BJ (cell line): ENCODE measurements around the gene TMPRSS2. TPM values are rescaled to one million over a fixed set of nuclear protein-coding genes. Genes with fewer than 3 reads are reported as not detected.

Experiments
- CTCF ChIA-PET: fragments of 350-600 bp; formaldehyde crosslinking; extraction: SDS; loops from one replicate; lab custom pipeline; 2021; ENCODE audit warnings: antibody characterized with exemption, inconsistent platforms; lab: Yijun Ruan, JAX
- POLR2A ChIA-PET: fragments of 300-600 bp; sonication (Branson Sonifier 250); formaldehyde crosslinking; extraction: SDS; loops from one replicate; lab custom pipeline; 2021; ENCODE audit warnings: antibody characterized with exemption; lab: Charles Lee
- DNase-seq: peaks from one replicate; pipeline ENCODE4 v3.0.0-alpha.2; 2011; ENCODE audit warnings: low read depth
- H3K27me3 ChIP-seq: 2 replicates; pipeline ENCODE4 v1.6.0; 2011; ENCODE audit warnings: low read length; ENCODE audit not compliant: control insufficient read depth, insufficient read depth
- H3K36me3 ChIP-seq: 2 replicates; pipeline ENCODE4 v1.5.1; 2011; ENCODE audit warnings: low read length; ENCODE audit not compliant: control insufficient read depth, insufficient read depth
- H3K4me3 ChIP-seq: 2 replicates; pipeline ENCODE4 v1.5.1; 2011; ENCODE audit warnings: low read depth, mild to moderate bottlenecking, control low read depth, low read length
- CTCF ChIP-seq: IDR thresholded peaks from 2 replicates; pipeline ENCODE4 v1.5.1; 2011; ENCODE audit warnings: low read depth, mild to moderate bottlenecking, control low read depth, inconsistent platforms, low read length, moderate library complexity; ENCODE audit not compliant: insufficient read depth
- polyA plus RNA-seq: library from polyadenylated mRNA; depleted of rRNA; stranded (reverse); fragments of >200 nt; gene quantifications from 2 replicates; pipeline ENCODE4 v1.2.3, GENCODE V29; 2011

TMPRSS2 gene
- polyA plus RNA-seq, 1 experiment, result not detected

GRCh38 chr21:41483415-41483814 is 24.5 kb downstream of the TMPRSS2 start:
- no peaks in the 10 kb centered on the region for H3K27me3 ChIP-seq
- H3K4me3 ChIP-seq, result no peak overlapping the region
- no peaks in the 10 kb centered on the region for H3K36me3 ChIP-seq
- no peak for DNase-seq
- no peak for TF ChIP-seq CTCF
- ChIA-PET CTCF (no interaction called here), POLR2A (no interaction called here)

GRCh38 chr21:41482980-41483379 is 25.0 kb downstream of the TMPRSS2 start:
- H3K36me3 ChIP-seq, result no peaks in the 10 kb centered on the region
- CTCF ChIA-PET, result interaction anchor here (0.8 kb wide), 1 partner anchor 11 kb away, joined by 4 read pairs; no protein-coding TSS in a partner anchor
- no peak overlapping the region for H3K4me3 ChIP-seq
- DNase-seq, result no peak
- TF ChIP-seq CTCF, result no peak
- POLR2A ChIA-PET, result no interaction called here
- no peaks in the 10 kb centered on the region for H3K27me3 ChIP-seq

GRCh38 chr21:41482301-41482700 is 25.7 kb downstream of the TMPRSS2 start:
- H3K27me3 ChIP-seq, result no peaks in the 10 kb centered on the region
- TF ChIP-seq CTCF, result no peak
- no peaks in the 10 kb centered on the region for H3K36me3 ChIP-seq
- ChIA-PET POLR2A (no interaction called here), CTCF (interaction anchor here (0.8 to 2.0 kb wide), 5 partner anchors 8 to 199 kb away, joined by 3 to 8 read pairs (median 4); no protein-coding TSS in a partner anchor)
- H3K4me3 ChIP-seq, result no peak overlapping the region
- DNase-seq, result no peak

- Histone ChIP-seq H3K36me3 (no peaks in the 10 kb centered on the region), H3K4me3 (no peak overlapping the region), H3K27me3 (no peaks in the 10 kb centered on the region)
- ChIA-PET CTCF (interaction anchor here (2.0 kb wide), 2 partner anchors 9 to 198 kb away, joined by 4 to 8 read pairs; no protein-coding TSS in a partner anchor), POLR2A (no interaction called here)
- TF ChIP-seq CTCF, result no peak
- DNase-seq, result no peak
These were observed 26.8 kb downstream of the TMPRSS2 start for GRCh38 chr21:41481191-41481590.

DNA sequence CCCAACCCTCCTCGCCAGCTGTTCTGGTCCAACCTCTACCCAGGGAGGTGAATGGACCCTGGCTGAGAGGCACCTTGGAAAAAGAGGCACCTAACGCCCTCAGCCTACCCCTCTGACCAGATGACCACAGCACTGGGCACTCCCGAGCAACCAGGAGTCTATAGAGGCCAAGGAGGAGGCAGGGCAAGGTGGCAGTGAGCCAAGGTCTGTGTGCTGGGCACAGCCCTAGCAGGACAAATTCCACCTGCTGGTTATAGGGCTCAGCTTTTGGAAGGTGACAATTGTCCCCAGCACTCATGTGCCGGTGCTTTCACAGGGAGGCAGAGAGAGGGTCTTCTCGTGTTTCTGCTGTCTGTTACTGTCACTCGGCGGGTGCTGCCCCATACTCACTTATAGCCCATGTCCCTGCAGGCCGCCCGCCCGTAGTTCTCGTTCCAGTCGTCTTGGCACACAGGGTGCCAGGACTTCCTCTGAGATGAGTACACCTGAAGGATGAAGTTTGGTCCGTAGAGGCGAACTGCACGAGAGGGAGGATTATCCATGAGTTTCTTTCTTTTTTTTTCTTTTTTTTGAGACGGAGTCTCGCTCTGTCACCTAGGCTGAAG is 27.8 kb downstream of the TMPRSS2 start:
- Histone ChIP-seq H3K4me3 (no peak overlapping the region), H3K27me3 (no peaks in the 10 kb centered on the region; the same call in 1 of the 2 replicates), H3K36me3 (no peaks in the 10 kb centered on the region)
- CTCF ChIA-PET, result interaction anchor here (2.0 kb wide), 2 partner anchors 10 to 197 kb away, joined by 4 to 8 read pairs; no protein-coding TSS in a partner anchor
- POLR2A ChIA-PET, result no interaction called here
- TF ChIP-seq CTCF, result no peak
- no peak for DNase-seq
